GM23338 (cell line): ENCODE results near the gene SYNPO2. TPM values are rescaled to one million over a fixed set of nuclear protein-coding genes. Genes with fewer than 3 reads are reported as not detected.

Experiments
- ATAC-seq: fragments of 200-7000 bp; cut with Tn5 transposase; 3 replicates; pipeline ENCODE4 v1.9.1; 2020
- DNase-seq: peaks from one replicate; pipeline ENCODE4 v3.0.0-alpha.2; 2015; ENCODE audit warnings: low spot score
- H2AFZ ChIP-seq: fragments of 200-600 bp; sonication (generic); 2 replicates; pipeline ENCODE4 v1.8.0; 2016; ENCODE audit warnings: antibody characterized with exemption, mild to moderate bottlenecking, moderate library complexity
- H3F3A ChIP-seq: fragments of 200-600 bp; sonication (generic); replicated peaks from 2 replicates; pipeline ENCODE4 v1.8.0; 2017; ENCODE audit warnings: antibody characterized with exemption, mixed run types, low read depth
- H3K27ac ChIP-seq: fragments of 200-600 bp; sonication (generic); 2 replicates; pipeline ENCODE4 v1.6.1; 2016; ENCODE audit warnings: low read depth
- H3K27me3 ChIP-seq: fragments of 200-600 bp; sonication (generic); 2 replicates; pipeline ENCODE4 v1.8.0; 2016; ENCODE audit warnings: mild to moderate bottlenecking, mixed run types, moderate library complexity; ENCODE audit not compliant: insufficient read depth
- H3K36me3 ChIP-seq: fragments of 200-600 bp; sonication (generic); 2 replicates; pipeline ENCODE4 v1.8.0; 2016; ENCODE audit warnings: mild to moderate bottlenecking; ENCODE audit not compliant: insufficient read depth
- H3K4me1 ChIP-seq: fragments of 200-600 bp; sonication (generic); 2 replicates; pipeline ENCODE4 v1.8.0; 2016; ENCODE audit warnings: mild to moderate bottlenecking, moderate library complexity; ENCODE audit not compliant: insufficient read depth
- H3K4me2 ChIP-seq: fragments of 200-600 bp; sonication (generic); 2 replicates; pipeline ENCODE4 v1.7.1; 2017; ENCODE audit warnings: mixed run types
- H3K4me3 ChIP-seq: fragments of 200-600 bp; sonication (generic); 2 replicates; pipeline ENCODE4 v1.6.1; 2016; ENCODE audit warnings: mixed run types
- H3K79me2 ChIP-seq: fragments of 200-600 bp; sonication (generic); replicated peaks from 2 replicates; pipeline ENCODE4 v1.8.0; 2017; ENCODE audit warnings: mild to moderate bottlenecking; ENCODE audit not compliant: insufficient read depth
- H3K9me2 ChIP-seq: fragments of 200-600 bp; sonication (generic); 2 replicates; pipeline ENCODE4 v1.8.0; 2017; ENCODE audit not compliant: insufficient read depth
- H4K20me1 ChIP-seq: fragments of 200-600 bp; sonication (generic); replicated peaks from 2 replicates; pipeline ENCODE4 v1.8.0; 2017; ENCODE audit warnings: mild to moderate bottlenecking; ENCODE audit not compliant: insufficient read depth
- H3K27ac Mint-ChIP-seq: 2 replicates; pipeline ENCODE4 v1.8.0; 2020; ENCODE audit warnings: inconsistent platforms, mild to moderate bottlenecking, moderate library complexity, mixed read lengths
- H3K27me3 Mint-ChIP-seq: 3 replicates; pipeline ENCODE4 v1.8.0; 2022; ENCODE audit warnings: low read depth, mild to moderate bottlenecking, moderate library complexity, mixed read lengths, inconsistent platforms; ENCODE audit not compliant: insufficient read depth, poor library complexity
- H3K36me3 Mint-ChIP-seq: 3 replicates; pipeline ENCODE4 v1.8.0; 2021; ENCODE audit warnings: low read depth, mild to moderate bottlenecking, inconsistent platforms, moderate library complexity, mixed read lengths
- H3K4me1 Mint-ChIP-seq: 3 replicates; pipeline ENCODE4 v1.8.0; 2020; ENCODE audit warnings: mild to moderate bottlenecking, inconsistent platforms, mixed read lengths
- H3K4me3 Mint-ChIP-seq: 3 replicates; pipeline ENCODE4 v1.8.0; 2021; ENCODE audit warnings: moderate library complexity, mild to moderate bottlenecking, inconsistent platforms, mixed read lengths
- H3K9me3 Mint-ChIP-seq: 3 replicates; pipeline ENCODE4 v1.8.0; 2020; ENCODE audit warnings: moderate library complexity, mild to moderate bottlenecking, inconsistent platforms, mixed read lengths
- CTCF ChIP-seq, 2 experiments: fragments of 200-600 bp in 1 of 2; sonication (generic) in 1 of 2; conservative IDR thresholded peaks; 2 replicates each; pipeline versions ENCODE4 v1.5.1 to v1.6.1; 2016 to 2017; ENCODE audit warnings: antibody characterized with exemption in 2 of 2, low read depth in 2 of 2, mild to moderate bottlenecking in 2 of 2, moderate library complexity in 1 of 2
- ZNF462 ChIP-seq: fragments of 250-450 bp; sonication (Bioruptor Pico); IDR thresholded peaks from 2 replicates; pipeline ENCODE4 v1.5.0; 2020; ENCODE audit warnings: mild to moderate bottlenecking, moderate library complexity
- polyA plus RNA-seq: library from polyadenylated mRNA; unstranded; fragments of >200 nt; fragmentation: Nextera tagmentation; extraction: Ambion mirVana; gene quantifications from 2 replicates; pipeline ENCODE4 v1.2.1, GENCODE V29; 2016
- total RNA-seq: library from RNA; depleted of rRNA; stranded (reverse); fragments of >200 nt; shearing (Covaris generic); gene quantifications from 2 replicates; pipeline ENCODE4 v1.2.3, GENCODE V29; 2014

Gene SYNPO2
- total and polyA plus RNA-seq, 2 experiments from 2014 or later: 2.1 to 3.4 TPM

GRCh38 chr4:119026662-119027444 lies 138.2 kb downstream of the SYNPO2 start:
- ATAC-seq (peak; percentile 88), DNase-seq (peak; percentile 19)
- Mint-ChIP-seq H3K4me1 (peaks cover 33% of the 10 kb centered on the region), H3K9me3 (no peaks in the 10 kb centered on the region), H3K36me3 (peaks cover 8% of the 10 kb centered on the region), H3K27me3 (no peaks in the 10 kb centered on the region), H3K4me3 (no peak overlapping the region), H3K27ac (peak overlapping the region; percentile 15; the same call in 1 of the 2 replicates)
- no peaks in the 10 kb centered on the region for H3F3A ChIP-seq
- H3K79me2 ChIP-seq: no peaks in the 10 kb centered on the region
- H2AFZ ChIP-seq: peak overlapping the region; percentile 66; the same call in 1 of the 2 replicates
- no peak overlapping the region for H3K4me2 ChIP-seq
- no peaks in the 10 kb centered on the region for H3K36me3 ChIP-seq
- H3K27me3 ChIP-seq: no peaks in the 10 kb centered on the region
- no peaks in the 10 kb centered on the region for H4K20me1 ChIP-seq
- no peak overlapping the region for H3K4me3 ChIP-seq
- peaks cover 47% of the 10 kb centered on the region for H3K4me1 ChIP-seq
- no peak overlapping the region for H3K27ac ChIP-seq
- 0 out of 2 replicates have a peak, but pooled peaks cover 3% of the 10 kb centered on the region for H3K9me2 ChIP-seq
- TF ChIP-seq ZNF462 (CRISPR knock-in tag): no peak
- TF ChIP-seq CTCF (conservative IDR thresholded peaks at IDR 0.05; ENCODE audit: low read depth in 2 of 2): 0 out of 4 replicates have a peak, but pooled peaks of 1 of the 2 experiments have one; percentile 16
